Liver (tissue), 9 donors: ENCODE measurements around the gene WSCD2. TPM values are rescaled to one million over a fixed set of nuclear protein-coding genes. Genes with fewer than 3 reads are reported as not detected.

ENCODE experiments used
- DNase-seq: peaks from one replicate; pipeline ENCODE4 v3.0.0-alpha.2; 2017; ENCODE audit warnings: low spot score
- H3K27ac ChIP-seq, 2 donors: one replicate each; pipeline ENCODE4 v1.7.0; 2013; ENCODE audit warnings: inconsistent platforms in 2 of 2, low read length in 2 of 2, control low read depth in 1 of 2, low read depth in 1 of 2, mild to moderate bottlenecking in 1 of 2
- H3K27me3 ChIP-seq, 4 donors: one replicate each; pipeline versions ENCODE4 v1.6.1 to v1.7.0; 2013; ENCODE audit warnings: low read length in 3 of 4, inconsistent platforms in 1 of 4, mild to moderate bottlenecking in 1 of 4, moderate library complexity in 1 of 4; ENCODE audit not compliant: control insufficient read depth in 4 of 4, insufficient read depth in 4 of 4
- H3K36me3 ChIP-seq, 4 donors: one replicate each; pipeline versions ENCODE4 v1.6.1 to v1.7.0; 2013; ENCODE audit warnings: low read length in 3 of 4, mild to moderate bottlenecking in 3 of 4, low read depth in 1 of 4, moderate library complexity in 1 of 4; ENCODE audit not compliant: control insufficient read depth in 4 of 4, insufficient read depth in 3 of 4
- H3K4me1 ChIP-seq, 4 donors: one replicate each; pipeline versions ENCODE4 v1.6.1 to v1.7.0; 2013; ENCODE audit warnings: low read length in 3 of 4, mild to moderate bottlenecking in 3 of 4, moderate library complexity in 1 of 4; ENCODE audit not compliant: control insufficient read depth in 4 of 4, insufficient read depth in 4 of 4
- H3K4me3 ChIP-seq, 3 donors: one replicate each; pipeline versions ENCODE4 v1.6.1 to v1.7.0; 2013; ENCODE audit warnings: low read length in 3 of 3, control low read depth in 1 of 3, low read depth in 1 of 3, mild to moderate bottlenecking in 1 of 3
- H3K9ac ChIP-seq, 2 donors: one replicate each; pipeline ENCODE4 v1.7.0; 2013; ENCODE audit warnings: low read length in 2 of 2, mild to moderate bottlenecking in 2 of 2, moderate library complexity in 2 of 2, control low read depth in 1 of 2, low read depth in 1 of 2
- H3K9me3 ChIP-seq, 4 donors: one replicate each; pipeline versions ENCODE4 v1.6.1 to v1.7.0; 2013; ENCODE audit warnings: low read length in 3 of 4; ENCODE audit not compliant: control insufficient read depth in 4 of 4
- ATF3 ChIP-seq: IDR thresholded peaks from 2 replicates; pipeline ENCODE4 v1.6.1; 2016; ENCODE audit warnings: antibody characterized with exemption
- CTCF ChIP-seq: fragments of 150-350 bp; IDR thresholded peaks from 2 replicates; pipeline ENCODE4 v1.5.1; 2017; ENCODE audit warnings: improper control_type of control experiment, low read depth, low read length; ENCODE audit not compliant: missing input control
- EGR1 ChIP-seq, 2 donors: IDR thresholded peaks; 2 replicates each; pipeline ENCODE4 v1.6.1; 2016 to 2018; ENCODE audit warnings: antibody characterized with exemption in 2 of 2, low read depth in 2 of 2
- FOXA1 ChIP-seq: IDR thresholded peaks from 2 replicates; pipeline ENCODE4 v1.6.1; 2016; ENCODE audit warnings: antibody characterized with exemption
- FOXA2 ChIP-seq: IDR thresholded peaks from 2 replicates; pipeline ENCODE4 v1.6.1; 2016; ENCODE audit warnings: antibody characterized with exemption
- GABPA ChIP-seq, 2 donors: IDR thresholded peaks in 1 of 2; conservative IDR thresholded peaks in 1 of 2; 2 replicates each; pipeline ENCODE4 v1.6.1; 2016; ENCODE audit warnings: antibody characterized with exemption in 2 of 2, mild to moderate bottlenecking in 1 of 2, moderate library complexity in 1 of 2
- HNF4A ChIP-seq, 2 donors: conservative IDR thresholded peaks; 2 replicates each; pipeline ENCODE4 v1.6.1; 2016; ENCODE audit warnings: antibody characterized with exemption in 2 of 2, mild to moderate bottlenecking in 2 of 2
- HNF4G ChIP-seq: IDR thresholded peaks from 2 replicates; pipeline ENCODE4 v1.6.1; 2016; ENCODE audit warnings: antibody characterized with exemption
- JUND ChIP-seq, 2 donors: IDR thresholded peaks; 2 replicates each; pipeline ENCODE4 v1.6.1; 2016; ENCODE audit warnings: antibody characterized with exemption in 2 of 2
- MAX ChIP-seq: IDR thresholded peaks from 2 replicates; pipeline ENCODE4 v1.6.1; 2016; ENCODE audit warnings: antibody characterized with exemption
- NR2F2 ChIP-seq: IDR thresholded peaks from 2 replicates; pipeline ENCODE4 v1.6.1; 2016; ENCODE audit warnings: antibody characterized with exemption
- RAD21 ChIP-seq, 2 donors: IDR thresholded peaks; 2 replicates each; pipeline ENCODE4 v1.6.1; 2016; ENCODE audit warnings: antibody characterized with exemption in 2 of 2, mild to moderate bottlenecking in 2 of 2
- REST ChIP-seq: IDR thresholded peaks from 2 replicates; pipeline ENCODE4 v1.6.1; 2016; ENCODE audit warnings: antibody characterized with exemption, mild to moderate bottlenecking
- RXRA ChIP-seq, 2 donors: IDR thresholded peaks; 2 replicates each; pipeline ENCODE4 v1.6.1; 2017 to 2018; ENCODE audit warnings: antibody characterized with exemption in 2 of 2, mild to moderate bottlenecking in 1 of 2
- SP1 ChIP-seq: IDR thresholded peaks from 2 replicates; pipeline ENCODE4 v1.6.1; 2018; ENCODE audit warnings: antibody characterized with exemption, mild to moderate bottlenecking
- TAF1 ChIP-seq: conservative IDR thresholded peaks from 2 replicates; pipeline ENCODE4 v1.6.1; 2016; ENCODE audit warnings: antibody characterized with exemption, mild to moderate bottlenecking
- YY1 ChIP-seq: IDR thresholded peaks from 2 replicates; pipeline ENCODE4 v1.6.1; 2016; ENCODE audit warnings: antibody characterized with exemption, mild to moderate bottlenecking
- ZBTB33 ChIP-seq: IDR thresholded peaks from 2 replicates; pipeline ENCODE4 v1.6.1; 2016; ENCODE audit warnings: antibody characterized with exemption
- WGBS: extraction: QIAGEN DNeasy Blood & Tissue Kit; methylation state at CpG from one replicate; pipeline ENCODE4 v1.1.7; 2013; 5-methylcytosine and 5-hydroxymethylcytosine counted together
- polyA plus RNA-seq, 2 donors: library from polyadenylated mRNA; stranded (reverse) in 1 of 2; unstranded in 1 of 2; fragments of 200-250 nt in 1 of 2; fragments of >200 nt in 1 of 2; fragmentation: Nextera tagmentation in 1 of 2; extraction: Ambion mirVana in 1 of 2; gene quantifications; one replicate each; pipeline versions ENCODE4 v1.2.1 to v1.2.3, GENCODE V29; 2013 to 2015
- total RNA-seq, 2 donors: library from RNA; depleted of rRNA; stranded (reverse); fragments of >200 nt; gene quantifications; one replicate each; pipeline ENCODE4 v1.2.3, GENCODE V29; 2014
- donor health status: healthy.
- donor health status: healthy.
- donor health status: healthy.
- donor health status: healthy.
- donor health status: healthy.

The WSCD2 gene
- total and polyA plus RNA-seq, 4 donors, result under 0.01 to 0.09 (median 0.05) TPM; not detected in 1

GRCh38 chr12:108133482-108133881 lies 4.4 kb downstream of the WSCD2 start:
- Histone ChIP-seq H3K9me3 (peaks cover 0 to 4% (median 0%) of the 10 kb centered on the region in 4 donors), H3K27me3 (peaks cover 0 to 7% (median 2%) of the 10 kb centered on the region in 4 donors), H3K4me3 (no peak overlapping the region), H3K36me3 (no peaks in the 10 kb centered on the region), H3K27ac (no peak overlapping the region), H3K4me1 (peaks cover 2 to 14% (median 8%) of the 10 kb centered on the region in 4 donors), H3K9ac (no peak overlapping the region)
- WGBS, result 59% methylated on average over 7 of the region's 7 CpGs
- DNase-seq, result no peak
- no peak for TF ChIP-seq GABPA (IDR thresholded peaks at IDR 0.05 in 1 of 2, conservative IDR thresholded peaks at IDR 0.05 in 1 of 2)
- TF ChIP-seq CTCF, result no peak
- no peak for TF ChIP-seq NR2F2
- TF ChIP-seq MAX, result no peak
- TF ChIP-seq RXRA (IDR thresholded peaks at IDR 0.05), result no peak

GRCh38 chr12:108134744-108135143 lies 5.7 kb downstream of the WSCD2 start:
- Histone ChIP-seq H3K4me3 (no peak overlapping the region), H3K9ac (no peak overlapping the region), H3K27ac (no peak overlapping the region), H3K27me3 (peaks cover 0 to 4% (median under 1%) of the 10 kb centered on the region in 4 donors), H3K9me3 (peaks cover 0 to 4% (median 0%) of the 10 kb centered on the region in 4 donors), H3K4me1 (peaks cover 0 to 2% (median under 1%) of the 10 kb centered on the region in 4 donors), H3K36me3 (no peaks in the 10 kb centered on the region)
- WGBS, result 87% methylated on average over 5 of the region's 5 CpGs
- no peak for TF ChIP-seq JUND (IDR thresholded peaks at IDR 0.05)
- no peak for TF ChIP-seq GABPA (IDR thresholded peaks at IDR 0.05 in 1 of 2, conservative IDR thresholded peaks at IDR 0.05 in 1 of 2)
- no peak for TF ChIP-seq CTCF
- no peak for TF ChIP-seq NR2F2
- TF ChIP-seq YY1, result no peak
- no peak for TF ChIP-seq SP1
- TF ChIP-seq RXRA (IDR thresholded peaks at IDR 0.05), result no peak
- TF ChIP-seq ZBTB33, result no peak
- TF ChIP-seq TAF1, result no peak
- TF ChIP-seq HNF4A (conservative IDR thresholded peaks at IDR 0.05), result no peak
- TF ChIP-seq ATF3, result no peak
- no peak for TF ChIP-seq FOXA1
- no peak for TF ChIP-seq EGR1 (IDR thresholded peaks at IDR 0.05; ENCODE audit: low read depth in 2 of 2)
- no peak for TF ChIP-seq HNF4G
- TF ChIP-seq RAD21 (IDR thresholded peaks at IDR 0.05), result no peak
- TF ChIP-seq MAX, result no peak
- TF ChIP-seq FOXA2, result no peak
- no peak for TF ChIP-seq REST
- no peak for DNase-seq
